ENCODE results near the gene CBX8.

GRCh38 chr17:79843816-79844800 is 47.2 kb upstream of the CBX8 start:
- TF ChIP-seq GATA3 (IDR thresholded peaks at IDR 0.05; ENCODE audit: low read depth, low read length): no peak
- no peak for TF ChIP-seq GATA2 (IDR thresholded peaks at IDR 0.05; ENCODE audit: low read depth, low read length)

All from SH-SY5Y (cell line).